A549 treated with Mapracorat at 1 μM for 4 hours (cell line): Measurements from ENCODE around the gene CDC25B. TPM values are rescaled to one million over a fixed set of nuclear protein-coding genes. Genes with fewer than 3 reads are reported as not detected.

Experiments
- total RNA-seq: library from RNA; stranded (reverse); fragments of 200-300 nt; extraction: Qiagen RNA extraction; gene quantifications from 5 replicates; pipeline ENCODE4 v1.2.3, GENCODE V29; 2022

CDC25B gene
- total RNA-seq, result 175 to 224 TPM (median 220 TPM) in 5 replicates

GRCh38 chr20:3795511-3796468, at the start of gene CDC25B:
CDC25B (plus strand) TSS chr20:3796310; CDS start chr20:3796532, 222 bp downstream.

GRCh38 chr20:3767427-3768341, 28.4 kb upstream of the CDC25B start, which contains the start of gene ADISSP:
ADISSP (minus strand) TSS chr20:3767753; CDS start chr20:3760100, 7,653 bp downstream.

GRCh38 chr20:3781153-3781910, 14.8 kb upstream of the CDC25B start, which contains the start of gene SPEF1:
SPEF1 (minus strand) TSS chr20:3781448; CDS start chr20:3781287, 161 bp downstream.

GRCh38 chr20:3786665-3787323, 9.3 kb upstream of the CDC25B start, which contains the start of gene CENPB:
CENPB (minus strand) TSS chr20:3786740; CDS start chr20:3786483, 257 bp downstream.

GRCh38 chr20:3820048-3820900, 24.2 kb downstream of the CDC25B start, which contains the start of gene AP5S1:
AP5S1 (plus strand) TSS chr20:3820547; CDS start chr20:3822118, 1,571 bp downstream.

GRCh38 chr20:3846740-3847428, 50.8 kb downstream of the CDC25B start, which contains the start of gene MAVS:
MAVS (plus strand) TSS chr20:3846834; CDS start chr20:3854625, 7,791 bp downstream.

Other genes starting within 250 kb of the CDC25B start
- not detected in 5 replicates for gene GFRA4, start 132.9 kb upstream of the CDC25B start, total RNA-seq
- gene ADAM33, start 114.3 kb upstream of the CDC25B start, total RNA-seq, result 0.05 to 0.09 TPM (median 0.08 TPM) in 4 of 5 replicates, not detected in the other
- gene SIGLEC1, start 83.7 kb upstream of the CDC25B start, total RNA-seq, result 0.01 to 0.02 TPM (median 0.02 TPM) in 3 of 5 replicates, not detected in the others
- gene HSPA12B, start 63.6 kb upstream of the CDC25B start, total RNA-seq, result 0.25 to 0.74 TPM (median 0.53 TPM) in 5 replicates
- gene ADISSP, start 28.6 kb upstream of the CDC25B start, total RNA-seq, result 101 to 173 TPM (median 159 TPM) in 5 replicates
- gene SPEF1, start 14.9 kb upstream of the CDC25B start, total RNA-seq, result 1.3 to 2.4 TPM (median 1.9 TPM) in 5 replicates
- gene CENPB, start 9.6 kb upstream of the CDC25B start, total RNA-seq, result 91.9 to 125 TPM (median 122 TPM) in 5 replicates
- 13.9 to 18.8 TPM (median 18.3 TPM) in 5 replicates for gene AP5S1, start 24.2 kb downstream of the CDC25B start, total RNA-seq
- gene MAVS, start 50.5 kb downstream of the CDC25B start, total RNA-seq, result 17.1 to 22.8 TPM (median 21.8 TPM) in 5 replicates
- 54.4 to 62.4 TPM (median 55.7 TPM) in 5 replicates for gene PANK2, start 93.1 kb downstream of the CDC25B start, total RNA-seq
- gene RNF24, start 219.2 kb downstream of the CDC25B start, total RNA-seq, result 12.8 to 15.8 TPM (median 15.4 TPM) in 5 replicates